Cardiac fibroblast (primary cell): ENCODE measurements around the gene ENC1.

ENCODE experiments used
- DNase-seq, 2 donors: peaks; one replicate each; pipeline versions ENCODE4 v3.0.0 to v3.0.0-alpha.2; 2010; ENCODE audit warnings: low read depth in 2 of 2
- H3K4me3 ChIP-seq, 2 donors: replicated peaks in 1 of 2; 1 replicate in 1 of 2; 2 replicates in 1 of 2; pipeline ENCODE4 v1.5.1; 2011; ENCODE audit warnings: low read depth in 2 of 2, low read length in 2 of 2, mild to moderate bottlenecking in 2 of 2, moderate library complexity in 1 of 2
- CTCF ChIP-seq: IDR thresholded peaks from one replicate; pipeline ENCODE4 v1.5.1; 2011; ENCODE audit warnings: low read depth, mild to moderate bottlenecking, low read length, inconsistent platforms

Gene ENC1

GRCh38 chr5:74595143-74595925 lies 45.2 kb downstream of the ENC1 start:
- DNase-seq, result peak; percentile 89 to 92
- no peak overlapping the region for H3K4me3 ChIP-seq
- TF ChIP-seq CTCF, result no peak

GRCh38 chr5:74594137-74595040 lies 46.1 kb downstream of the ENC1 start:
- H3K4me3 ChIP-seq, result no peak overlapping the region
- TF ChIP-seq CTCF, result no peak
- DNase-seq, result peak; percentile 53 to 57

GRCh38 chr5:74589204-74590056 lies 51.1 kb downstream of the ENC1 start:
- TF ChIP-seq CTCF, result no peak
- DNase-seq, result no peak
- H3K4me3 ChIP-seq, result no peak overlapping the region

- TF ChIP-seq CTCF, result no peak
Observed at GRCh38 chr5:74588415-74588814, 52.1 kb downstream of the ENC1 start.

GRCh38 chr5:74587890-74588289 lies 52.6 kb downstream of the ENC1 start:
- TF ChIP-seq CTCF, result no peak
- no peak for DNase-seq
- H3K4me3 ChIP-seq, result no peak overlapping the region

More at GRCh38 chr5:74588415-74588814, 52.1 kb downstream of the ENC1 start:
- DNase-seq, result no peak
- no peak overlapping the region for H3K4me3 ChIP-seq

- TF ChIP-seq CTCF, result no peak
- no peak for DNase-seq
- no peak overlapping the region for H3K4me3 ChIP-seq
Observed at GRCh38 chr5:74587300-74587699, 53.2 kb downstream of the ENC1 start.
